GM21381 (cell line): ENCODE data around the gene GUCY1A2.

Source experiments
- ATAC-seq: cut with Tn5 transposase; IDR thresholded peaks from one replicate; pipeline ENCODE4 v1.9.1; 2021; ENCODE audit warnings: mild to moderate bottlenecking, moderate library complexity; ENCODE audit not compliant: unreplicated experiment

The GUCY1A2 gene

DNA sequence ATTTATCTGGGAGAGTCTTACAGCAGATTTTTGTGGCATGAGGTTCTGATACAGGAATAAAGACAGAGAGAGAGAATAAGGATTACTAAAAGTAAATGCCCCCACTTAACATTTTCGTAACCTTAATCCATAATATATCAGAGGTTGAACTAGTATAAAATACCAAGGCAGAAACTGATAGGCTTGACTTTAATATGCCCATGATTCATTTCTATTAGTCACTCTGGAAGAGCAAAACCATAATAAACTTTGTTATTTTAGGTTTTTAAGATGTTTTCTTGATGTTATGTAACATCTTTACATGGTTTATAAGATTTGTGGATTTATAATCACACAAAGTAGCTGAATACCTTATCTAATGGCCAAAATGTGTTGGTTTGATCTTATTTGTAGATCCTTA is 19.1 kb downstream of the GUCY1A2 start:
- no peak for ATAC-seq

GRCh38 chr11:106998916-106999188 is 19.4 kb downstream of the GUCY1A2 start:
- no peak for ATAC-seq

DNA sequence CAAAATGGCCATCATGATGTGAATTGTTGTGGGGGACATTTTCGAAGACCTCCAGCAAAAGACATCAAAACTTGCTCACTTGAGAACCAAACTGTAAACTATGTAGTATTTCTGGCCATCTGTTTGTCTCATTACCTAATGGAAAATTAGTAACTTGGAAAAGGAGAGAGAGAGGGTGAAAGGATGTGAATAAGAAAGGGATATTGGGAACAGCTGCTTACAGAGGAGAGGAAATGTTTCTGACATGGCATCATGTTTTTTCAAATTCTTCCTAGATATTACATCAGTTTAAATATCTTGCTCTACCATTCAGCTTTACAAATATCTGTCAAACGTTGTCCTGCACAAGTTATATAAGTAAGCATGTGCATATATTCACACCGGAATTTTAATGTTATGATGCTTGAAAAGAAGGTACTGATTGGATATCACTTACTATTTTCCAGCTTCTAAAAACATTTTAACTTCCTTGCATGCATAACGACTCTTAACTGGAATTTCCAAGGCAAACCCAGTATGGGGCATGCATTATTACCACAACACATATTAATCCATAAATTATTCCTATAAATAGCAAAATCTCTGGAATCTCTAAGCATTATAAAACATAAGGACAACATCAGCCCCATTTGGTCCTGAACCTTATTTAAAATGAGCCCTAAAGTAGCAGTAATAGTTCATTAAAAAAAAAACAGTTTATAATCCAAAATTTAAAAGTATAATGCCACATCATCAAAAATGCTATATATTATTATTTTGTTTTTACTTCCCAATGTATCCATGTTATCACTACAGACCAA is 20.0 kb downstream of the GUCY1A2 start:
- ATAC-seq, result no peak

DNA sequence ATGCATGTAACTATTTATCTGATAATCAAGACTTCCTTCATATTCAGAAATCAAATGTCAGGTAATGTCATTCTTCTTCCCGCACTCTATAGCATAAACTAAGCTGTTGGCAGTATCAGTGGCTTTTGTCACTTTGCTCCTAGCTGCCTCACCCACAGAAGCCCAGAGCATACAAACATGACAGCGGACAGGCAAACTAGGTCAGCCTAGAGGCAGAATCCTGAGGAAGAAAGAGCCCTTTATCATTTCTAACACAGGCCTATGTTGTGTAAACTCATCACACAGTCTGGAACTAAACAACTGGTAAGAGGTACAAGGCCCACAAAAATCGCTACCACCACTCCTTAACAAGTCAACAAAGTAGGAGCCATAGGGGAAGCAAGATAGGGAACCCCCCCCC is 21.0 kb downstream of the GUCY1A2 start:
- ATAC-seq, result no peak

GRCh38 chr11:106996691-106997090 is 21.6 kb downstream of the GUCY1A2 start:
- ATAC-seq, result no peak

DNA sequence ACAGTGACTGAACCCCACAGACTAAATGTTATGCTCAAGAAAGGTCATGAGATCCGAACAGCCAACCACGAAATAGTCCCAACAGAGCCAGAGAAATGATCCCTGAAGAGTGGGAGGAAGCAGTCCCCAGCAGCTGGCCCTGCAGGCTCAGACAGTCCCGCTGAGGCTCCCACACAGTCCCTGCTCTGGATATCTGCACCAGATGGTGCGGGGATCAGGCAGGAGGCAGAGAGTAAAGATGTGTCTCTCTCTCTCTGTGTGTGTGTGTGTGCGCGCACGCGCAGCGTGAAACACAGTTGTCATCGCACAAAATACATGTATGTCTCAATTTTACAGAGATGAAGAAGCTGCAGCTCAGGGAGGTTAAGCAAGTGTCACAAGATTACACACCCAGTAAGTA is 27.9 kb downstream of the GUCY1A2 start:
- no peak for ATAC-seq

GRCh38 chr11:106989078-106989455 is 29.2 kb downstream of the GUCY1A2 start:
- ATAC-seq, result no peak

DNA sequence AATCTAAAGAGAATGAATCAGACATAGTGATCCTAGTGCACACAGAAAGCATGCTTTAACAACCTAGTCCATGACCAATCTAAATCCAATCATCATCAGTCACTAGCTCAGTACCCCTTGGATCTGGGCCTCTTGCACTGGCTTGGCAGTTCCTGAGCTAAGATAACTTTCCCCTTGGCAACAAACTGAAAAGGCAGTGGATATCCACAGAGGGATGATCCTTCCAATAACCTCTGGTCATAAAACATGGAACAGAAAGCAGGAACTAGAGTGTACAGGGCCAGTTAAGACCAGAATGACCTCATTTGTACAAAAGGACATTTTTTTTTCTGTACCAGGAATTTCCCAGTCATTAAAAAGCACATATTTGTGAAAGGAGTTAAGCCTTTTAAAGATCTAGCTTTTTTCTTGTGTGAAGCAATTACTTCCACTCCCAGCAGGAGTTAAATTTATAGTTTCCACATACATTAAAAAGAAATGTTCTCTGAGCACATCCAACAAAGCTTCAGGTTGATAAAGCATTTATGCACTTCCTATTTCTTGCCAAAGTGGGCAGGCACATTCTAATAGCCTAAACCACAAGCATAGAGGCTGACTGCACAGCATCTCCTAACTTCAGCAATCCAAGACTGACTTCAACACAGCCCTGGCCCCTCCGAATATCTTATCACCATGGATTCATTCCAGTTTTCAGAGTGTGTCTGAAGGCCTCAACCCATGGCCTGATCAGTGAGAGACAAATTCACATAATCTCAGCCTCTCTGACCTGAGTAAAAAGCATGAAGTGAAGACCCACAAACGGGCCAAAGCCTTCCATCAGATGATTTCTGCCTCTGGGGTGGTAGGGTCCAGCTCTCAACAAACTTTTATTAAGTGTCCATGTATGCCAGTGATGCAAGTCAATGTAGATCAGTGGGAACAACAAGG is 29.9 kb downstream of the GUCY1A2 start:
- ATAC-seq, result no peak

GRCh38 chr11:106986673-106987072 is 31.6 kb downstream of the GUCY1A2 start:
- no peak for ATAC-seq

- no peak for ATAC-seq
Measured at GRCh38 chr11:106986261-106986660, 32.0 kb downstream of the GUCY1A2 start.

DNA sequence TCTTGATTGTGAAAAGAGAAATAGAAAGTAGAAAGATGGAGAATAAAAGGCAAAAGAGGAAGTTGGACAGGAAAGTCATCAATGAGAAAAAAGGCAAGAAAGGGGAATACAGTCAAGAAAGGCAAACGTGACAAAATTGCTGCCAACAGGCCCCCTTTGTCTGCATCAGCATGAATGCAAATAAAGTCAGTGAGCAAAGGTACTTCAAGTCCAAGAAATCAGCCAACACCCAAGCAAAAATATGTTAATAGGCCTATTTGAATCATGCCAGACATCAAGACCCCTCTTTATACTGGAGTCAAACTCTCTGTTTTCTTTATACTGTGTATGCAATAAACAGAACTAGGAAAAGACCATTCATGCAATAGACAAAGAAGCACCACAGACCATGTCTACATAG is 34.3 kb downstream of the GUCY1A2 start:
- no peak for ATAC-seq

DNA sequence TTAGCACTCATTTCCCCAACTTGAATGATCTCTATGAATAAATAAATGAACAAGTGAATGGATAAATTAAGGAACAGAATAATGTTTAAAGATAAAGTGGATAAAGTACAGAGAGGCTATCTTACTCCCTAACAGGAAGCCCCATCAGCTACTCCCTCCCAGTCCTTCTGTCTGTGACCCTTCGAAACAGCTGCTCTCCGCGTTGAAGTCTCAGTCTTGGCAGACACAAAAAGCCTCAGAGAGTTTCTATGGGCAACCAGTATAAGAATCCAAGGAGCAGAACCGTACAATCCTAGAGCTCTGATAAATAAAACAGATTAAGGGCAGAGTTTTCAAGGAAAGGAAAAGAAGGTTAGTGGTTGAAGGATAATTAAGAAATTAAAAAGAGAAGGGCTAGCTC is 35.0 kb downstream of the GUCY1A2 start:
- no peak for ATAC-seq

DNA sequence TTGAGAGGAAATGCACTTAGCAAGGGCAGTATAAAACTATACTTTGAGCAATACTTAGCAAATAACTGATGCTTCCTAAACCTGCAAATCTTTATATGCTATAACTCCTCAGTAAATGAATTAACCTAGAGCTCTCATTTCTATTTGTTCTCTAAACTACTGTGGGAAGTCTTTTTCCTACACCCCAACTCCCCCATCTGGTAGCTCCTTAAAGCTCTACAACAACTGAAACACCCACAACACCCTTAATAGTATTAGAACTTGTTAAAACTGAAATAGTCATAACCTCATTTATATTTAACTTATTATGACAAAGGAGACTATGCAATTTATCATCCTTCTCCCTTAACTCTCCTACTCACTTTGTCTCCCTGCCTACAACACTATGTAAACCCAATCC is 43.4 kb downstream of the GUCY1A2 start:
- ATAC-seq, result no peak

DNA sequence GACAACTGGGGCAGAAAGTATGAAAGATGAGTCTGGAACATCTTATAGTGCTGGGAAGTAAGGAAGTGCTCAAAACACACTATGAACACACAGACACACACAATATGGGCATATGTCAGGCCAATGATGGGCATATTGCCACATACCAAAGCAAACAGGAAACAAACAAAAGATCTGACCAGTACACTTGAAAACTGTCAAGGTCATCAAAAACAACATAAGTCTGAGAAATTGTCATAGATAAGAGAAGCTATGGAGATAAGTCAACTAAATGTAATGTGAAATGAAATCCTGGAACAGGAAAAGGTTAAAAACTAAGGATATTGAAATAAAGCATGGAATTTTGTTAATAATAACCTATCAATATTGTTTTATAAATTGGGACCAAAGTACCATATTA is 46.4 kb downstream of the GUCY1A2 start:
- ATAC-seq, result no peak

DNA sequence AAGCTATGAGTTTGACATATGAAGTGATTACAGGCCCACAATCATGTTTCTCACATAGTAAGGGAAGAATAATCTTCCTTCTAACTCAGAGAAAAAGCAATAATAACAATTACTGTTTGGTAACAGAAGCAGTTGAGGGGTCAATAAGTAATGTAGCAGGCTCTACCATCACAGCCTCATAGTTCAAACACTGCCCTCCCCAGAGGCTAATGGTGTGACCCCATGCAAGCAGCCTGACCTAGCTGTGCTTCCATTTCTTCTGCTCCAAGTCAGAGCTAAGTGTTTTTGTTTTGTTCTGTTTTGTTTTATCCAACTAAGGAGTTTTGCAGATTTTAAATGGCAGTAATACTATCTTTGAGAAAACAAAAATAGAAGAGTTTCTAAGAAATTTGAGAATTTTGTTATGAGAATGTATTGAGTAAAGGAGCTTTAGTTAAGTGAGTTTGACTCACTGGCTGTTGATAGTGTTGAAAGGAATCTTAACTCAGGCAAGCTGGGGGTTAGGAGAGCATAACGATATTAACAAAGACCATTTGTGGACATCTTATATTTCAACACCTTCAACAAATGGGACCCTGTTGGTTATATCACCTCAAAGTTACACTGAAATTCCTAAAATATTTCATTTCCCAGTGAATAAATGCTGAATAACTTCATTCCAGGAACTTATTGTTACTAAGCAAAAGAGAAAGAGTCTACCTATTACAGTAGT is 48.5 kb downstream of the GUCY1A2 start:
- ATAC-seq, result no peak

DNA sequence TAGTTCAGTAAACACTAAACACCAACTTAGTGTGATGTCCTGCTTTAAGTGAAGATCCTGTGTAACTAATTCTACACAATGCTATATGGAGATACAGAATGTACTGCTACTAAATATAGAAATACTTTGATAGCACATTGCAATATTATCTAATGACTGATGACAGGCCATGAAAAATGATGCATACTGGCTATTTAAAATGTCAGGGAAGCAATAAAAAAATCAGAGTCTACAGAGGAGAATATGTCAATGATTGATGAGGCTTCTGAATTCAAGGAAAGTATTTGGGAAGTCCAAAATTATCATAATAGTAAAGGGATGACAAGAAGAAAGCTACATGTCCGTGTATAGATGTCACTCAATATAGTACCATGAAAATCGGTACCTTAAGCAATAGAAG is 55.3 kb downstream of the GUCY1A2 start:
- no peak for ATAC-seq

DNA sequence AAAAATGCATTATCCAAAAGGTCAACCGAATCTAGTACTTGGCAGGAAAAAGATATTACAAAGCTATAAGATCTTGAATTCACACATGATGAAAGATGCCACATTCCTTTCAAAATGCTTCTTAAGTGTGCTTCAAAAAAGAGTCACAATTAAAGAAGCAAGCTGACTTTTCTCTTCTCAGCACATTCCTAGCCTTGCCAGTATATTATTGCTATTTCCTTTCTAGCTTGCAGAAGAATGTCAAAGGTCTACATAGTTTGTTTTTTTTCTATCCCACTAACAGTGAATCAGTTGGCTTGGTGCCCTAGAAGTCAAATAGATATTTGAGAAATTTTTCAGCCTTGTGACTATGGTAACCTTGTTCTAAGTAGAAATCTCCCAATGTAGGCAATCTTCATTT is 56.8 kb downstream of the GUCY1A2 start:
- ATAC-seq, result no peak

- no peak for ATAC-seq
Measured at GRCh38 chr11:106961048-106961447, 57.2 kb downstream of the GUCY1A2 start.

GRCh38 chr11:106959800-106960199 is 58.5 kb downstream of the GUCY1A2 start:
- ATAC-seq, result no peak

- no peak for ATAC-seq
Measured at GRCh38 chr11:106959386-106959785, 58.9 kb downstream of the GUCY1A2 start.

- no peak for ATAC-seq
Measured at GRCh38 chr11:106958517-106959248, 59.6 kb downstream of the GUCY1A2 start.
